ENCODE measurements around the gene RSPH4A. TPM values are rescaled to one million over a fixed set of nuclear protein-coding genes. Genes with fewer than 3 reads are reported as not detected.

RSPH4A gene
- polyA plus RNA-seq, 1 donor (not counting 4 experiments of a cell fraction or from before 2014, with no cell fraction given): 0.10 TPM

DNA sequence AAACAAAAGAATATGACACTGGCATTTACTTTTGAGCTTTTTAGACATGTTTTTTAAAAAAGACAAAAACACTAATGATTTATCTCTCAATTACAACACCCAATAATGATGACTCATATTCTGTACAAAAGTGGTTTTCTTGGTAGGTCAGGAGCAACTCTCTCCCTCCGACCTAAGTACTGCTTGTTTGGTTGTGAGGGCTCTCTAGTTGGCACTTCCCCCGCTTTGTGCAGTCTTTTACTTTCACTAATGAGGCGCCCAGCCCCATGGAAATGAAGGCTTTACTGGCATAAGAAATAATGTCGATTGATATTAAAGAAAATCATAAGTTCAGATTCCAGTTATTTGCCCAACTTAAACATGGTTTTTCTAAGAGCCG is 66.0 kb downstream of the RSPH4A start:
- dilution Hi-C loops (cut with MboI; ENCODE audit: extremely low pct_ligation_motif_present, low sequenced_read_pairs): no loop called here
- Histone ChIP-seq H3K9me3 (ENCODE audit: control insufficient read depth, low read depth, low read length) (no peaks in the 10 kb centered on the region), H3K4me3 (ENCODE audit: control insufficient read depth in 2 of 3, extremely low read depth in 1 of 3, insufficient read depth in 2 of 3, low read depth in 1 of 3, low read length in 3 of 3) (no peak overlapping the region), H3K79me2 (ENCODE audit: control insufficient read depth, insufficient read depth, low read length) (peaks cover 5% of the 10 kb centered on the region), H4K20me1 (ENCODE audit: control insufficient read depth, extremely low read depth, insufficient read depth, low read length) (no peaks in the 10 kb centered on the region), H3K4me1 (ENCODE audit: control insufficient read depth, extremely low read depth, insufficient read depth, low read length) (peaks cover 9% of the 10 kb centered on the region), H3K36me3 (ENCODE audit: control insufficient read depth in 2 of 2, extremely low read depth in 1 of 2, insufficient read depth in 2 of 2, low read length in 2 of 2) (no peaks in the 10 kb centered on the region), H3K27ac (ENCODE audit: control insufficient read depth, insufficient read depth, low read length) (no peak overlapping the region), H3K9me1 (ENCODE audit: control insufficient read depth, extremely low read depth, insufficient read depth, low read length) (no peaks in the 10 kb centered on the region), H2AFZ (ENCODE audit: control insufficient read depth, low read length) (no peak overlapping the region), H3K27me3 (ENCODE audit: control insufficient read depth, extremely low read depth, insufficient read depth, low read length) (no peaks in the 10 kb centered on the region), H3K9ac (ENCODE audit: control insufficient read depth, extremely low read depth, insufficient read depth, low read length) (no peak overlapping the region), H3K4me2 (ENCODE audit: control insufficient read depth, extremely low read depth, insufficient read depth, low read depth, low read length) (peak overlapping the region; percentile 96)
- FAIRE-seq (no peak), DNase-seq (ENCODE audit: low read depth, low spot score) (no peak)
- TF ChIP-seq, protein P1, sequence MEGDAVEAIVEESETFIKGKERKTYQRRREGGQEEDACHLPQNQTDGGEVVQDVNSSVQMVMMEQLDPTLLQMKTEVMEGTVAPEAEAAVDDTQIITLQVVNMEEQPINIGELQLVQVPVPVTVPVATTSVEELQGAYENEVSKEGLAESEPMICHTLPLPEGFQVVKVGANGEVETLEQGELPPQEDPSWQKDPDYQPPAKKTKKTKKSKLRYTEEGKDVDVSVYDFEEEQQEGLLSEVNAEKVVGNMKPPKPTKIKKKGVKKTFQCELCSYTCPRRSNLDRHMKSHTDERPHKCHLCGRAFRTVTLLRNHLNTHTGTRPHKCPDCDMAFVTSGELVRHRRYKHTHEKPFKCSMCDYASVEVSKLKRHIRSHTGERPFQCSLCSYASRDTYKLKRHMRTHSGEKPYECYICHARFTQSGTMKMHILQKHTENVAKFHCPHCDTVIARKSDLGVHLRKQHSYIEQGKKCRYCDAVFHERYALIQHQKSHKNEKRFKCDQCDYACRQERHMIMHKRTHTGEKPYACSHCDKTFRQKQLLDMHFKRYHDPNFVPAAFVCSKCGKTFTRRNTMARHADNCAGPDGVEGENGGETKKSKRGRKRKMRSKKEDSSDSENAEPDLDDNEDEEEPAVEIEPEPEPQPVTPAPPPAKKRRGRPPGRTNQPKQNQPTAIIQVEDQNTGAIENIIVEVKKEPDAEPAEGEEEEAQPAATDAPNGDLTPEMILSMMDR (optimal IDR thresholded peaks at IDR 0.05 in 1 of 3, IDR thresholded peaks at IDR 0.05 in 1 of 3, conservative IDR thresholded peaks at IDR 0.05 in 1 of 3; ENCODE audit: extremely low read depth in 1 of 3, insufficient read depth in 2 of 3, low read length in 3 of 3): no peak
- TF ChIP-seq EZH2 (IDR thresholded peaks at IDR 0.05; ENCODE audit: low read length): no peak

Other genes starting within 250 kb of the RSPH4A start
- 87.6 to 144 TPM (median 99.7 TPM) in 3 replicates for gene DSE, start 245.5 kb upstream of the RSPH4A start, polyA plus RNA-seq
- 0.47 to 0.59 TPM (median 0.51 TPM) in 3 replicates for gene CALHM6, start 155.1 kb upstream of the RSPH4A start, polyA plus RNA-seq
- gene CALHM5, start 104.8 kb upstream of the RSPH4A start, polyA plus RNA-seq: 0.80 to 2.9 TPM (median 0.94 TPM) in 3 replicates
- gene TRAPPC3L, start 70.8 kb upstream of the RSPH4A start, polyA plus RNA-seq: 0.19 to 0.31 TPM (median 0.28 TPM) in 3 replicates
- gene CALHM4, start 62.7 kb upstream of the RSPH4A start, polyA plus RNA-seq: 0.33 to 0.57 TPM (median 0.41 TPM) in 3 replicates
- gene RWDD1, start 45.0 kb upstream of the RSPH4A start, polyA plus RNA-seq: 35.9 to 61.7 TPM (median 41.7 TPM) in 3 replicates
- 8.6 to 21.7 TPM (median 17.7 TPM) in 3 replicates for gene ZUP1, start 52.3 kb downstream of the RSPH4A start, polyA plus RNA-seq
- gene KPNA5, start 64.7 kb downstream of the RSPH4A start, polyA plus RNA-seq: 1.7 to 3.1 TPM (median 1.7 TPM) in 3 replicates
- not detected in 3 replicates for gene FAM162B, start 149.2 kb downstream of the RSPH4A start, polyA plus RNA-seq
- not detected in 3 replicates for gene GPRC6A, start 212.6 kb downstream of the RSPH4A start, polyA plus RNA-seq

Measured in keratinocyte (primary cell).